ENCODE data around the gene CHURC1. TPM values are rescaled to one million over a fixed set of nuclear protein-coding genes. Genes with fewer than 3 reads are reported as not detected.

Gene CHURC1
- total and polyA plus RNA-seq, 2 of the 4 experiments (the other 2 are of a cell fraction): 38.0 to 69.5 TPM

DNA sequence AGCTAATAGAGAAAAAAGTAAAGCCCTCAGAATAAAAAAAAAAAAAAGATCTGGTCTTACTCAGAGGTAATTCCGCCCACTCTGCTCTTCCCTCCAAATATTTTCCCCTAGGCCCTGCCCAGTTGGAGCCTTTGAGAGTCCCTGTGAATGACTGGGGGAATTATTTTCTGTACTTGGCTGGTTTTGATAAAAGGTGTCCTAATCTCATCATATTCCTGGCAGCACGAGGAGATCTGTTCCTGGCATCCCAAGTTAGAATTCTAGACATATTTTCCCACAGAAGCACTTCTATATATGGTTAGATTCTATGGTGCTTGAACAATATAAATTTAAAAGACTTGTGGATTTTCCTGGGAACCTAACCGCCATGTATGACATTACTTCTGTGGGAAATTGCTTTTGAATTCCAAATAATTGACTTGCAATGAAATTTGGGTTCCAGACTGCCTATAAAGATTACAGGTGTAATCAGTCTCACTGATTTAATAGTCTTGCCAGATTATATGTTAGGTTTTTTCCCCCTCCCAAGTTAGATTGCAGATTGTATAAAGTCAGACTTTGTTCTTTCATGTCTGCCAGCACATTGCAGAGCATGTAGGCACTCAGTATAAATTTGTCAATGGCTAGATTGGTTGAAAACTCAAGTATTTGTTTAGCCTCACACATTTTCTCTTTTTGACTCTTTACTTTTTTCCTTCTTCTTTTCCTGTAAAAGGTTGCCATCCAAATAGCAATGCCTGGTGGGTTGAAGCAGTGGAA lies 16.0 kb downstream of the CHURC1 start:
- Histone ChIP-seq H3K79me1 (ENCODE audit: low read depth in 1 of 2, low read length in 2 of 2) (peaks cover 17 to 18% of the 10 kb centered on the region in 2 experiments), H3K23ac (ENCODE audit: low read depth, low read length) (no peak overlapping the region), H3K36me3 (ENCODE audit: control insufficient read depth, insufficient read depth, low read length) (peaks cover 12% of the 10 kb centered on the region), H2BK15ac (ENCODE audit: low read depth, low read length) (no peak overlapping the region), H2AK9ac (replicated peaks; ENCODE audit: low read depth, low read length, poor library complexity) (no peak overlapping the region), H4K5ac (ENCODE audit: low read depth, low read length) (no peak overlapping the region), H2BK5ac (ENCODE audit: low read depth, low read length, poor library complexity, severe bottlenecking) (no peak overlapping the region), H3K27me3 (ENCODE audit: control insufficient read depth, insufficient read depth, low read length) (no peaks in the 10 kb centered on the region), H3K4me2 (ENCODE audit: low read depth, low read length) (no peak overlapping the region), H3K4me1 (ENCODE audit: control insufficient read depth, insufficient read depth, low read length) (no peaks in the 10 kb centered on the region; the same call in 1 of the 2 replicates), H3K27ac (ENCODE audit: insufficient read depth, low read length) (no peak overlapping the region), H3K14ac (replicated peaks; ENCODE audit: low read depth, low read length) (no peak overlapping the region), H4K20me1 (ENCODE audit: insufficient read depth, low read length) (no peaks in the 10 kb centered on the region; the same call in none of the 2 replicates), H2AFZ (replicated peaks; ENCODE audit: low read length, poor library complexity) (no peak overlapping the region), H2BK20ac (ENCODE audit: low read depth, low read length) (no peak overlapping the region), H2BK120ac (ENCODE audit: low read depth, low read length) (no peak overlapping the region), H2AK5ac (ENCODE audit: low read depth, low read length) (no peak overlapping the region), H4K8ac (ENCODE audit: low read depth in 2 of 2, low read length in 2 of 2) (no peak overlapping the region), H3K4me3 (ENCODE audit: insufficient read depth, low read depth, low read length) (no peak overlapping the region), H3K56ac (ENCODE audit: extremely low read depth, insufficient read depth, low read length) (no peak overlapping the region), H3K9ac (ENCODE audit: low read depth, low read length) (no peak overlapping the region), H3K9me1 (ENCODE audit: insufficient read depth, low read length) (no peaks in the 10 kb centered on the region; the same call in 1 of the 2 replicates), H3K18ac (ENCODE audit: low read depth, low read length) (no peak overlapping the region; the same call in 1 of the 2 replicates), H3K4ac (ENCODE audit: low read depth, low read length) (no peak overlapping the region), H3K9me3 (ENCODE audit: control insufficient read depth, insufficient read depth, low read length) (no peaks in the 10 kb centered on the region), H4K91ac (ENCODE audit: insufficient read depth, low read depth, low read length) (no peak overlapping the region)
- ATAC-seq (ENCODE audit: low read depth) (peak; percentile 21; the same call in 1 of the 2 replicates), DNase-seq (peak; percentile 33)
- in situ Hi-C loops (cut with MboI; ENCODE audit: low sequenced_read_pairs) (no loop called here), dilution Hi-C loops (cut with HindIII; ENCODE audit: low sequenced_read_pairs, unreplicated experiment) (no loop called here), intact Hi-C loops (cut with micrococcal nuclease) (no loop called here)
- ChIA-PET CTCF (no interaction called here), POLR2A (ENCODE audit: unreplicated experiment) (no interaction called here)
- 83% methylated on average over 1 of the region's 3 CpGs; no CpG with 5 or more reads in 1 of the 2 experiments for WGBS, 2 experiments (ENCODE audit: extremely low coverage in 2 of 2, insufficient read length in 1 of 2)
- BruUV-seq (replicated peaks): no TSS peak
- no peak for TF ChIP-seq CHD1 (IDR thresholded peaks at IDR 0.05; ENCODE audit: low read depth, low read length)
